GM19035 (cell line): Measurements from ENCODE around the gene TNFRSF21.
"Not testable (repeated sequence)": the region's sequence is repeated elsewhere in the genome, so short reads cannot be mapped to it uniquely, and the experiment has no call there.

ENCODE experiments used
- ATAC-seq: cut with Tn5 transposase; IDR thresholded peaks from one replicate; pipeline ENCODE4 v1.9.1; 2021; ENCODE audit not compliant: unreplicated experiment

TNFRSF21 gene

DNA sequence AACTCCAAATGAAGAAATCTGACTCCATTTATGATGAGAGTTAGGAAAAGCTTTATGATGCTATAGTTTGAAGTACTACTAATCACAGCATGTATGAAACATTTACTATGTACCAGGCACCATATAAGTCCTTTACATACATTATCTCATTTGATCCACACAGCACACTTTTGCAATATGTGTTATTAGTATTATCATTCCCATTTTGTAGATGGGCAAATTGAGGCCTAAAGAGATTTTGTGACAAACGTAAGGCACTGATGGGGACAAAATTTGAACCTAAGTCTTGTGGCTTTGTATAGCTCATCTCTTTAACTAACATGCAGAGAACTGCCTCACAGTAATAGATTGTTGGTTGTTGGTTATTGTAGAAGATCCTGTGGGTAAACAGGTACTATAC, 14.2 kb upstream of the TNFRSF21 start:
- no peak for ATAC-seq

- ATAC-seq: no peak
Measured at GRCh38 chr6:47323321-47323720, 13.6 kb upstream of the TNFRSF21 start.

GRCh38 chr6:47321577-47321976, 11.9 kb upstream of the TNFRSF21 start:
- no peak for ATAC-seq

- ATAC-seq: no peak
Measured at GRCh38 chr6:47319867-47320266, 10.2 kb upstream of the TNFRSF21 start.

DNA sequence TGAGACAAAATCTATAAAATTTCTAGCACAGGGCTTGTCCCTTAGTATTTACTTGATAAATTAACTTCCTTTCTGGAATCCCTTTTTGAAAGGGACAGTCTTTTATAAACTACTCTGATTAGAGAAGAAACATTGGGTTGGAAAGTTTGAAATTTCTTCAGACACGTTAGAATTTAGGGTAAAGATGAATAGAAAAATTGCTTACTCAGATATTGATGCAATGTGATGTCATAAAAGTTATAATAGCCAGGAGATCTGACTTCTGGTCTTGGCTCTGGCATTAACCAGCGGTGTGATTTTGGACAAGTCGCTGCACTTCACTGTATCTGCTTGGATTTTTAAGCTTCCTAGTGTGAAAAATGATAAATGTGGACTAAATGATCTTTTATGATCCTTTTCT, 9.7 kb upstream of the TNFRSF21 start:
- ATAC-seq: no peak

- ATAC-seq: no peak
Measured at GRCh38 chr6:47318236-47318989, 8.7 kb upstream of the TNFRSF21 start.

- ATAC-seq: not testable (repeated sequence)
Measured at GRCh38 chr6:47315181-47315580, 5.5 kb upstream of the TNFRSF21 start.

DNA sequence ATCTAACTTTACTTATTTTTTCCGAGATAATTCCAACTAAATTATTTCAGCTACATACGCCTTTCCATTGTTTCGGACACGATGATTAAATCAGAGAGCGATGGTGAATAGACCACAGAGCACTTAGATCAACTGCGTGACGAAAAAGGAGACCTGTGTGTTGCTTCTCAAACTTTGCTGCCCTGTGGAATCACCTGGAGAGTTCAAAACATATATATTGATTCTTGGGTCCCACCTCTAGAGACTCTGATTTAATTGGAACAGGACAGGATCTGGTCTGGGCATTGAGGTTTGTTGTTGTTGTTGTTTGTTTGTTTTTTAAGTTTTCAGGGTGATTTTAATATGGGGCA, 401 bp upstream of the TNFRSF21 start:
- peak; percentile 9 for ATAC-seq

- no peak for ATAC-seq
Measured at GRCh38 chr6:47308552-47309290, 984 bp downstream of the TNFRSF21 start.

DNA sequence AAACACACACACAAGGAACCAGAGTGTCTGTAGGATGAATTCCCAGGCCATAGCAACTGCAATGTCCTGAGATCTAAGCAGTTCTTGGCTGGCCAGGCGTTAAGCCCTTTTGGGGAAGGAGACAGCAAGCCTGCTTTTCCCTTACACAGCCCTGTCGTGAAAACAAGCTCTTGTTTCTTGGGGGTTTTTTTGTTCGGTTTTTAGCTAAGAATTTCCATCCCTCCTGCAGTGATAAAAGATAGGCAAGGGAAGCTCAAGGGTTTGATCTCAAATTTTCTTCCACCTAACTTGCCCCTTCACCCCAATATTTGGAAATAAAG, 1.5 kb downstream of the TNFRSF21 start:
- ATAC-seq: no peak

DNA sequence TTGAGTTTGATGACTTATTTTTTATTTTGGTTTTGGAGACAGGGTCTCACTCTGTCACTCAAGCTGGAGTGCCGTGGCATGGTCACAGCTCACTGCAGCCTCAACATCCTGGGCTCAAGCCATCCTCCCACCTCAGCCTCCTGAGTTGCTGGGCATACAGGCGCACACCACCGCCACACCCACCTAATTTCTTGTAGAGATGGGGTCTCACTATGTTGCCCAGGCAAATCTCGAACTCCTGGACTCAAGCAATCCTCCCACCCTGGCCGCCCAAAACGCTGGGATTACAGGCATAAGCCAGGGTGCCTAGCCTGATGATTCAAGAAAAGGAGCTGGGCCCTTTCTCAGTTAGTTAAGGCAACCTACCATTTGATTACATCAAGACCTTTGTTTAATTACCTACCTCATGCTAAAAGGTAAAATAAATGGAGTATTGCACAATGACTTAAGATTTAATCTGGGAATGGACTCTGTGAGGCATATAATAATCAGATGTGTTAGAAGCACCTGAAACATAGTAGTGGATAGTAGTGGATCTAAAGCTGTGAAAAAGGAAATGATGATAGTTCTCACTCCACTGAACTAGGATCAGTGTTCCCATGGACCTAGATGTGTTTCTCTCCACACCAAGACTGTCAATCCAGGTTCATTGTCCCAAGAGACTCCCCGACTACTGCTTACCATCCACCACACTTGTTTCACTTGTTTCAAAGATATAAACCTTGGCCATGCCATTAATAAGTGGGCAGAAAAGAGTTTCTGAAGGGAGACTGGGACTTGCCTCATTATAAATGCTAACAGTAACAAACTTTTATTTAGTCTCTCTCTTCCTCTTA, 2.1 kb downstream of the TNFRSF21 start:
- ATAC-seq: no peak

GRCh38 chr6:47306887-47307286, 2.8 kb downstream of the TNFRSF21 start:
- ATAC-seq: no peak

DNA sequence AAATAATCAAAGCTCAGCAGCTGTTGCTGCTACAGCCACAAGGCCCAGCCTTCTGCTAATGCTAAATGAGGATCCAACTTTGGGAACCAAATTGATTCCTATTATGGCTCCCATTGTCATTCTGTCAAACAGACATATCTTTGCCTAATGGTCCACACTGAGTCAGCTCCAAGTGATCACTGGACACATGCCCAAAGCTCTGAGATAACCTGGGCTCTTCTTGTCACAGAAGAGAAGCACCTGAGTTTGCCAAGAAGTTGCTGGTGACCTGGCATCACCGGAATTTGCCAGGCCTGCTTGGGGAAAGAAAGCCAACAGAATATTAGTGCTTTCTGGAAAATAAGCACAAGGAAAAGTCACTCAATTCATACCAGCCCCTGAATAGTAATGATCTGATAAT, 5.8 kb downstream of the TNFRSF21 start:
- ATAC-seq: no peak

- no peak for ATAC-seq
Measured at GRCh38 chr6:47303342-47303741, 6.4 kb downstream of the TNFRSF21 start.

DNA sequence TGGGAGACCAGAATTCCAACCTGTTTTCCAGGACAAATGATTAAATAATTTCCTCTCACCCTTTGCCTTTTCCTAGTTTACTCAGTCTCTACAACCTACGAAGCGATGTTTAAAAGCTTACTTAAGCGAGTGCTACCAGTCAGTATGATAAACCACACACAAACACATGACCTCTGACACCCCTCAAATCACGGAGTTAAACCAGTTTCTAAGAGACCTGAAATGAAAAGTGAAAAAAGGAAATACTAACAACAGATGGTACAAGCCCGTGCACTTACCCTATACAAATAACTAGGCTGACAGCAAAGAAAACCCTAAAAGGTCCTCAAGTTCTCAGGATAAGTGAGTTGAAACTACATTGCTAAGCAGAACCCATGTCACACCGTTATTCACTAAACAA, 7.7 kb downstream of the TNFRSF21 start:
- no peak for ATAC-seq

DNA sequence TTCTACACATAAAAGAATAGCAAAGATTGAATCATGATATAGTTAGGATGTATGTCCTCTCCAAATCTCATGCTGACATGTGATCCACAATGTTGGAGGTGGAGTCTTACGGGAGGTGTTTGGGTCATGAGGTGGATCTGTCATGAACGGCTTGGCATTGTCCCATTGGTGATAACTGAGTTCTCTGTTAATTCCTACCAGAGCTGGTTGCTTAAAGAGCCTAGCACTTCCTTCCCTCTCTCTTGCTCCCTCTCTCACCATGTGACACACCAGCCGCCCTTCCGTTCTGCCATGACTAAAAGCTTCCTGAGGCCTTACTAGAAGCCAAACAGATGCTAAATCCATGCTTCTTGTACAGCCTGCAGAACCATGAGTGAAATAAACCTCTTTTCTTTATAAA, 8.3 kb downstream of the TNFRSF21 start:
- no peak for ATAC-seq

DNA sequence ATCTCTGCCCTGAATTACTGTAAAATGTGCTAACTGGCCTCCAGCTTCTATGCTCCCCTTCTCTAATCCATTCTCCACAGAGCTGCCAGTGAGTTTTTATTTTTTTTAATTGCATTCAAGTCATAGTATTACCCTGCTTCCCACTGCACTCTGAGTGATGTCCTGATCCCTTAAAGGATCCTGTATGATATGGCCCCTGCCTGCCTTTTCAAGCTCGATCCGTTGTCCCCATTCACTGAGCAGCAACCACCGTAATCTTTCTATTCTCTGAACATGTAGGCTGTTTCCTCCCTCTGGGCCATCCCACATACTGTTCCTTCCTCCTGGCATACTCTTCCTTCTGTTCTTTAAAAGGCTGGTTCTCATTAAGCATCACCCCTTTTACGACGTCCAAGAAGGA, 9.3 kb downstream of the TNFRSF21 start:
- ATAC-seq: no peak

DNA sequence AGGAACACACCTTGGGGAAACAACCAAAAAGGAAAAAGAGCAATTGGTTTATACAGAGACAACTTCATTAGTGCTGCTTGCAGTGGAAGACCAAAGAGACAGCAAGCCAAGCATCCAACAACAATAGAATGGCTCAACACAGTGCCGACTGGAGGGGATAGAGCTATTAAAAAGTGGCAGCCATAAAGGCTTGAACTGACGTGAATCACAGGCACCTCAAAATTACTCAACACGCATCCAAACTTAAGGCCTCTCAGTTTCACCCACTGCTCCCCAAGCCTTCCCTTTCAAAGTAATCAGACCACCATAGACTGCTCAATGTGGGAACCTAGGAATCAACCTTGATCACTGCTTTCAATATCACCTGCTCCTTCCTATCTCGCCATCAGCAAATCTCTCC, 9.7 kb downstream of the TNFRSF21 start:
- no peak for ATAC-seq

DNA sequence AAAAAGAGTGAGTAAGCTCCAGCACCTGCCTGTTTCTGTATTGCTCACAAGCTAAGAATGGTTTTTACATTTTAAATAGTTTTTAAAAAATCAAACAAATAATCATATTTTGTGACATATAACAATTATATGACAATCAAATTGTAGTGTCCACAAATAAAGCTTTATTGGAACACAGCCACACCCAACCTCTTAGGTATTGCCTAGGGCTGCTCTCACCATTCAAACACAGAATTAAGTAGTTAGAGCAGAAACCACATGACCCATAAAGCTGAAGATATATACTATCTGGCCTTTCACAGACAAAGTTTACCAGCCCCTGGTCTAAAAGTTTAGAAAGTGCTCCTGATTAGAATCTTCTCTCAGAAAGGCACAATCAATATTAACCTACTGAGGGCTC, 11.2 kb downstream of the TNFRSF21 start:
- ATAC-seq: no peak

DNA sequence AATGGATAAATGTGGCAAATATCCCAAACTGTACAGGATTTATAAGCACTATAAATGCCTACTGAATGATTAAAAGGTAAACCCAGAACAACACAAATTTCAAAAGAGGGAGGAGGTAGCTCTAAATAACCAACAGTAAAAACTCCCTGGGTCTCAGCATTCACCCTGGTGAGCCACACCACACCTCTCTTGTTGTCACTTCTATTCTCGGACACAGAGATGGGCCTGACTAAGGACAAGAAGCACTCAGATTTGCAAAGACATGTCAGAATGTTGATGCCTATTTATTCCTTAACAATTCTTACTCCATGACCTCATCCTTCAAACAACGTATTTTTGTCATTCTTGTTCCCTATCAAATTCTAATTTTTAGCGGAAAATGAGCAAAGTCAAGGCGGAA, 14.7 kb downstream of the TNFRSF21 start:
- ATAC-seq: no peak

GRCh38 chr6:47292944-47293343, 16.8 kb downstream of the TNFRSF21 start:
- ATAC-seq: no peak

- no peak for ATAC-seq
Measured at GRCh38 chr6:47292027-47292426, 17.7 kb downstream of the TNFRSF21 start.
